ENCODE data around the gene HSPG2.

DNA sequence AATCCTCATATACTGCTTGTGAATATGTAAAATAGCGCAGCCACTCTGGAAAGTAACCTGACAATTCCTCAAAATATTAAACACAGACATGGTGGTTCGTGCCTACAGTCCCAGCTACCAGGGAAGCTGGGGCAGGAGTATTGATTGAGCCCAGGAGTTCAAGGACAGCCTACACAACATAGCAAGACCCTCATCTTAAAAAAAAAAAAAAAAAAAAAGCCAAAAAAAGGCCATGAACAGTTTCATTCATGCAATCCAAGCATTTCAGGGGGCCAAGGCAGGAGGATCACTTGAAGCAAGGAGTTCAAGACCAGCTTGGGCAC is 158.7 kb downstream of the HSPG2 start:
- TF ChIP-seq POLR2A (IDR thresholded peaks at IDR 0.05; ENCODE audit: low read length) (no peak), GATA1 (IDR thresholded peaks at IDR 0.05; ENCODE audit: low read depth, low read length) (no peak)
